Measurements from ENCODE around the gene TMEM253. TPM values are rescaled to one million over a fixed set of nuclear protein-coding genes. Genes with fewer than 3 reads are reported as not detected.

TMEM253 gene
- total RNA-seq, 4 donors from 2014 or later, result 0.81 to 3.1 (median 2.8) TPM; not detected in 1

DNA sequence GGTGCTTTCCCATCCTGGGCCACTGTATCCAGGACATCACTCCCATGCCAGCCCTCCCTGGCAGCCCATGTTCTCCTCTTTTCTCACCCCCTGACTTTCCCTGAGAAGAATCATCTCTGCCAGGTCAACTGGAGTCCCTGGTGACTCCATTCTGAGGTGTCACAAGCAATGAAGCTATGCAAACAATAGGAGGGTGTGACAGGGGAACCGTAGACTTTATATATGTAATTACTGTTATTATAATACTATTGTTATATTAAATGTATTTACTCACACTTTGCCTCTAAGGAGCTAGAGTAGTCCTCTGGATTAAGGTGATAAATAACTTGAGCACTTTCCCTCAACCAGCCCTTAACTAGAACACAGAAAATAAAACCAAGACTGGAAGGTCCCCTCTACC, 11.6 kb upstream of the TMEM253 start:
- intact Hi-C loops (cut with DNase I), result no loop called here
- Histone ChIP-seq H3K27ac (no peak overlapping the region), H3K27me3 (no peaks in the 10 kb centered on the region), H3K4me3 (replicated peaks in 1 of 3) (no peak overlapping the region), H3K9me3 (no peaks in the 10 kb centered on the region), H3K36me3 (peaks cover 15 to 18% of the 10 kb centered on the region in 2 donors), H3K4me1 (peaks cover 29 to 53% of the 10 kb centered on the region in 2 donors)
- DNase-seq, result no peak
- no peak for TF ChIP-seq POLR2A (IDR thresholded peaks at IDR 0.05)
- TF ChIP-seq, protein P1, sequence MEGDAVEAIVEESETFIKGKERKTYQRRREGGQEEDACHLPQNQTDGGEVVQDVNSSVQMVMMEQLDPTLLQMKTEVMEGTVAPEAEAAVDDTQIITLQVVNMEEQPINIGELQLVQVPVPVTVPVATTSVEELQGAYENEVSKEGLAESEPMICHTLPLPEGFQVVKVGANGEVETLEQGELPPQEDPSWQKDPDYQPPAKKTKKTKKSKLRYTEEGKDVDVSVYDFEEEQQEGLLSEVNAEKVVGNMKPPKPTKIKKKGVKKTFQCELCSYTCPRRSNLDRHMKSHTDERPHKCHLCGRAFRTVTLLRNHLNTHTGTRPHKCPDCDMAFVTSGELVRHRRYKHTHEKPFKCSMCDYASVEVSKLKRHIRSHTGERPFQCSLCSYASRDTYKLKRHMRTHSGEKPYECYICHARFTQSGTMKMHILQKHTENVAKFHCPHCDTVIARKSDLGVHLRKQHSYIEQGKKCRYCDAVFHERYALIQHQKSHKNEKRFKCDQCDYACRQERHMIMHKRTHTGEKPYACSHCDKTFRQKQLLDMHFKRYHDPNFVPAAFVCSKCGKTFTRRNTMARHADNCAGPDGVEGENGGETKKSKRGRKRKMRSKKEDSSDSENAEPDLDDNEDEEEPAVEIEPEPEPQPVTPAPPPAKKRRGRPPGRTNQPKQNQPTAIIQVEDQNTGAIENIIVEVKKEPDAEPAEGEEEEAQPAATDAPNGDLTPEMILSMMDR (IDR thresholded peaks at IDR 0.05), result no peak
- 72 to 78% methylated on average over 1 of the region's 1 CpG for WGBS, 2 donors

DNA sequence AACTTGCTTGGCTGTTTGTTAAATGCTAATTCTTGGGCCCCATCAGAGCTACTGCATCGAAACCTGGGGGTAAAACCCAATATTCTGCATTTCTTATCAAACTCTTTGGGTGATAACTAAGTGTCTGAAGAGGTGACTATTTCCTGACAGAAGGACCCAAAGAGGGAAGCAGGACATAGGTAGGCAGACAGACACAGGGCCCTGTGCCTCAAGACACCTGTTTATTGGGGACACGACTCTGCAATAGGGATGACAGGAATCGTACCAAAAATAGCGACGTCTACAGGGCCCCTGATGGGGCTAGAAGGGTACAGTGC, 11.0 kb upstream of the TMEM253 start:
- no peaks in the 10 kb centered on the region for H3K9me3 ChIP-seq
- WGBS, 2 donors, result 85 to 92% methylated on average over 5 of the region's 5 CpGs
- no peak overlapping the region for H3K4me3 ChIP-seq (replicated peaks in 1 of 3)
- intact Hi-C loops (cut with DNase I), result loop anchor here (5.0 kb wide), 1 partner anchor 73 kb away; no protein-coding TSS in a partner anchor
- peaks cover 31 to 51% of the 10 kb centered on the region in 2 donors for H3K4me1 ChIP-seq
- DNase-seq, result no peak
- H3K36me3 ChIP-seq, result peaks cover 13 to 15% of the 10 kb centered on the region in 2 donors
- peak overlapping the region in 2 of 3 donors; percentile 15 to 83 for H3K27ac ChIP-seq
- TF ChIP-seq POLR2A (IDR thresholded peaks at IDR 0.05), result no peak
- TF ChIP-seq, protein P1 (IDR thresholded peaks at IDR 0.05), result no peak
- no peaks in the 10 kb centered on the region for H3K27me3 ChIP-seq

DNA sequence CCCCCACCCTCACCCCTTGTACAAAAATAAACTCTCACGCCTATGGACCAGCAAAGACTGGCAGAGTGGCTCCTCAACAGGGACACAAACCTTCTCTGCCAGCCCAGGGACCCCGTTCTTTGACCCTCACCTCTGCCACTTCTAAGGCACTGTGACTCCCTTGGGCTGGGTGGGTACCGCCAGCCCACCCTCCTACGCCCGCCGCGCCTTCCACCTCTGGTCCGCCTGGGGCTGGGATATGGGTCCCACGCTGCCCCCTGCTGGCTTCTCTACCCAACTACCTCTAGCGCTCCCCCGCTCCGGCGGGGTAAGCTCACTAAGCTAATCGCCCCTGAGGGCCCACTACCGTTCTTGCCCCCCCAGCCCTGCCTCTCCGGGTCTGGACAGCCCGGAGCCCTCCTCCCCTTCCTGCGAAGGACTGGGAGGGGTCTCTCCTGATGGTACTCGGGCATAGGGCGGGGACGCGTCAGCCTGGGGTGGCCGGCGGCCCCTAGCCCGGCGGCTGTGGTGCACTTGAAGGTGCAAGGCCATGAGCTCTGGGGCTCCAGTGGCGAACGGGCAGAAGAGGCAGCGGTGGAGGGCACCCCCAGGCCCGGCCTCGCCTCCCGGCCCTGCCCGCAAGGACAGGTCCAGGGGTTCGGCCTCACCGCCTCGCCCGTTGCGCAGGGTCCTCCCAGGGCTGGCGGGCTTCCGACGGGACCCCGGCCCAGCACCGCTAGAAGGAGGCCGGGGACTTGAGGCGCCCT, 10.5 kb upstream of the TMEM253 start:
- intact Hi-C loops (cut with DNase I), result loop anchor here (5.0 kb wide), 1 partner anchor 73 kb away; no protein-coding TSS in a partner anchor
- Histone ChIP-seq H3K9me3 (no peaks in the 10 kb centered on the region), H3K4me1 (peaks cover 31 to 45% of the 10 kb centered on the region in 2 donors), H3K27ac (peak overlapping the region; percentile 15 to 96 (median 83)), H3K27me3 (no peaks in the 10 kb centered on the region), H3K4me3 (replicated peaks in 1 of 3) (no peak overlapping the region), H3K36me3 (peaks cover 11 to 15% of the 10 kb centered on the region in 2 donors)
- TF ChIP-seq, protein P1 (IDR thresholded peaks at IDR 0.05), result peak in 4 of 6 experiments; percentile 29 to 45 (median 34)
- no peak for TF ChIP-seq POLR2A (IDR thresholded peaks at IDR 0.05)
- DNase-seq, result peak in 1 of 2 donors; percentile 38
- 87 to 90% methylated on average over 32 to 38 of the region's 45 CpGs for WGBS, 2 donors

DNA sequence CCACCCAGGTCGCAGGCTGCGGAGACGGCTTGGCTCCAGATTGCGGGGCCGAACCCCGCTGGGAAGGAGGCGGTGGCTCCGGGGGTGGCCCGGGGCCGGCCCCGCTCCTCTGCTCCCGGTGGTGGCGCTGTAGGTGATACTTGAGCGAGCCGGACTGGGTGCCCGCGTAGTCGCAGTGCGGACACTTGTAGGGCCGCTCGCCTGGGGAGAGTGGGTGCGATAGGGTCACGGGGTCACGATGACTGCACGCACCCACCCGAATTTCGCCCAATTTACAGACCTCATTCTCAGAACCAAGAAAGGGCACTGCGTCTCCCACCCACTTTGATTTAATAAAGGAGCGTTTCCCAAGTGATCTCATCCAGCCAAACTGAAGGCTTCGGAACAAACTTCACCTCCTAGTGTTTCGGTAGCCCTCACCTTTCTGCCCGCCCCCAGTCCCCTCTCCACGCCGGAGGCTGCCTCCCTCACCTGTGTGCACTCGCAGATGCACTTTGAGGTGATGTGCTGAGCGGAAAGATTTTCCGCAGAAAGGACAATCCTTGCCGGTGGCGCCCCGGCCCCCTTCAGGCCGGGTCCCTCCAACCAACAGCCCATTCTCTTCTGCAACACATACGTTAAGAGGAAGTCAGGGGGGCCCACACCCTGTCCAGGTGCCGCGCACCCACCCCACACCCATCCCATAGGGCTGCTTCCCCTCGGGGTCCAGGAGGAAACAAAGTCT, 9.8 kb upstream of the TMEM253 start:
- H3K9me3 ChIP-seq, result no peaks in the 10 kb centered on the region
- 79 to 88% methylated on average over 37 to 45 of the region's 45 CpGs for WGBS, 2 donors
- TF ChIP-seq, protein P1 (IDR thresholded peaks at IDR 0.05), result no peak
- no peak for TF ChIP-seq POLR2A (IDR thresholded peaks at IDR 0.05)
- peaks cover 11 to 15% of the 10 kb centered on the region in 2 donors for H3K36me3 ChIP-seq
- no peaks in the 10 kb centered on the region for H3K27me3 ChIP-seq
- peaks cover 31 to 44% of the 10 kb centered on the region in 2 donors for H3K4me1 ChIP-seq
- DNase-seq, result peak in 1 of 2 donors; percentile 27
- H3K4me3 ChIP-seq (replicated peaks in 1 of 3), result peak overlapping the region in 1 of 3 donors; percentile 11
- H3K27ac ChIP-seq, result peak overlapping the region; percentile 83 to 98 (median 96)
- intact Hi-C loops (cut with DNase I), result loop anchor here (5.0 kb wide), 1 partner anchor 74 kb away; no protein-coding TSS in a partner anchor

Data from thyroid gland (tissue), 4 donors.